HCT116 (cell line): Measurements from ENCODE around the gene PTPRF.

Source experiments
- ATF3 ChIP-seq: IDR thresholded peaks from 2 replicates; pipeline ENCODE4 v1.6.1; 2012
- CBX3 ChIP-seq: IDR thresholded peaks from 2 replicates; pipeline ENCODE4 v1.6.1; 2012; ENCODE audit warnings: low read depth
- CEBPB ChIP-seq: IDR thresholded peaks from 2 replicates; pipeline ENCODE4 v1.6.1; 2012; ENCODE audit warnings: low read depth
- CTCF ChIP-seq, 3 experiments: fragments of 200-600 bp in 1 of 3; sonication (generic) in 1 of 3; IDR thresholded peaks in 2 of 3; conservative IDR thresholded peaks in 1 of 3; 2 replicates each; pipeline ENCODE4 v1.5.1; 2012 to 2017; ENCODE audit warnings: low read depth in 2 of 3, low read length in 2 of 3, antibody characterized with exemption in 1 of 3, borderline replicate concordance in 1 of 3, control low read depth in 1 of 3, mild to moderate bottlenecking in 1 of 3, mixed read lengths in 1 of 3, mixed run types in 1 of 3, moderate library complexity in 1 of 3; ENCODE audit not compliant: insufficient read depth in 1 of 3
- EGR1 ChIP-seq: IDR thresholded peaks from 2 replicates; pipeline ENCODE4 v1.6.1; 2012; ENCODE audit warnings: low read depth
- ELF1 ChIP-seq: IDR thresholded peaks from 2 replicates; pipeline ENCODE4 v1.6.1; 2012; ENCODE audit warnings: low read depth, borderline replicate concordance
- EZH2 ChIP-seq: fragments of 200-600 bp; sonication (generic); IDR thresholded peaks from 2 replicates; pipeline ENCODE4 v1.6.1; 2017; ENCODE audit warnings: antibody characterized with exemption, mixed run types
- EZH2phosphoT487 ChIP-seq: fragments of 200-600 bp; IDR thresholded peaks from 2 replicates; pipeline ENCODE4 v1.6.1; 2018; ENCODE audit warnings: antibody characterized with exemption, borderline replicate concordance
- POLR2A ChIP-seq: IDR thresholded peaks from 2 replicates; pipeline ENCODE4 v1.7.0; 2011; ENCODE audit warnings: borderline replicate concordance; ENCODE audit not compliant: insufficient read depth, insufficient read length; ENCODE audit errors: extremely low read depth
- POLR2AphosphoS5 ChIP-seq: IDR thresholded peaks from 2 replicates; pipeline ENCODE4 v1.6.1; 2011; ENCODE audit warnings: mild to moderate bottlenecking, low read depth, low read length, moderate library complexity
- RAD21 ChIP-seq: IDR thresholded peaks from 2 replicates; pipeline ENCODE4 v1.6.1; 2012; ENCODE audit warnings: low read depth, mild to moderate bottlenecking
- REST ChIP-seq: IDR thresholded peaks from 2 replicates; pipeline ENCODE4 v1.6.1; 2012; ENCODE audit warnings: low read depth
- YY1 ChIP-seq: IDR thresholded peaks from 2 replicates; pipeline ENCODE4 v1.6.1; 2011; ENCODE audit warnings: low read length, low read depth, moderate library complexity, mild to moderate bottlenecking; ENCODE audit not compliant: insufficient replicate concordance; ENCODE audit errors: extremely low read depth
- ZFX ChIP-seq: fragments of 450-650 bp; IDR thresholded peaks from 2 replicates; pipeline ENCODE4 v1.6.1; 2017

- TF ChIP-seq CTCF (IDR thresholded peaks at IDR 0.05 in 2 of 3, conservative IDR thresholded peaks at IDR 0.05 in 1 of 3; ENCODE audit: borderline replicate concordance in 1 of 3, insufficient read depth in 1 of 3, low read depth in 2 of 3, low read length in 2 of 3) (no peak), REST (no peak), ATF3 (no peak), ZFX (no peak), POLR2A (no peak), CEBPB (no peak), EZH2 (no peak), RAD21 (no peak), EZH2phosphoT487 (no peak), YY1 (no peak), POLR2AphosphoS5 (no peak), ELF1 (no peak), CBX3 (no peak), EGR1 (no peak)
These were observed 17.1 kb upstream of the PTPRF start for GRCh38 chr1:43513471-43514173.
